A549 (cell line): ENCODE measurements around the gene CXXC1.

Experiments used
- BHLHE40 ChIP-seq: IDR thresholded peaks from 2 replicates; pipeline ENCODE4 v1.6.1; 2012; ENCODE audit warnings: low read depth, low read length, inconsistent platforms
- EP300 ChIP-seq, 2 experiments: fragments of >200 bp; sonication (Bioruptor Twin); formaldehyde crosslinking; IDR thresholded peaks; 2 replicates in 1 of 2; 3 replicates in 1 of 2; pipeline ENCODE4 v1.6.1; 2016 to 2017
- MYC ChIP-seq: IDR thresholded peaks from 2 replicates; pipeline ENCODE4 v1.6.1; 2012; ENCODE audit warnings: mild to moderate bottlenecking, inconsistent platforms, low read length, improper control_type of control experiment, borderline replicate concordance
- NFE2L2 ChIP-seq: fragments of 150-350 bp; conservative IDR thresholded peaks from 2 replicates; pipeline ENCODE4 v1.6.1; 2014; ENCODE audit warnings: low read length
- POLR2A ChIP-seq: IDR thresholded peaks from 2 replicates; pipeline ENCODE4 v1.6.1; 2012; ENCODE audit warnings: mild to moderate bottlenecking, low read length
- RAD21 ChIP-seq, 2 experiments: fragments of >200 bp in 1 of 2; sonication (Bioruptor Twin) in 1 of 2; formaldehyde crosslinking in 1 of 2; IDR thresholded peaks in 1 of 2; conservative IDR thresholded peaks in 1 of 2; 2 replicates in 1 of 2; 3 replicates in 1 of 2; pipeline ENCODE4 v1.6.1; 2012 to 2018; ENCODE audit warnings: inconsistent platforms in 1 of 2
- REST ChIP-seq: fragments of 200-600 bp; sonication (generic); IDR thresholded peaks from 2 replicates; pipeline ENCODE4 v1.6.1; 2016; ENCODE audit warnings: antibody characterized with exemption, mild to moderate bottlenecking, moderate library complexity
- RNF2 ChIP-seq: fragments of 200-600 bp; sonication (generic); IDR thresholded peaks from 2 replicates; pipeline ENCODE4 v1.6.1; 2016; ENCODE audit warnings: low read depth, mild to moderate bottlenecking, antibody characterized with exemption, moderate library complexity, borderline replicate concordance
- SMC3 ChIP-seq: fragments of >200 bp; sonication (Bioruptor Twin); formaldehyde crosslinking; IDR thresholded peaks from 3 replicates; pipeline ENCODE4 v1.6.1; 2018; ENCODE audit warnings: inconsistent platforms
- TF ChIP-seq, protein P1 (sequence below): fragments of >200 bp; sonication (Bioruptor Twin); formaldehyde crosslinking; IDR thresholded peaks from 3 replicates; pipeline ENCODE4 v1.5.1; 2016

- TF ChIP-seq EP300 (IDR thresholded peaks at IDR 0.05), result no peak
- TF ChIP-seq MYC, result no peak
- no peak for TF ChIP-seq REST
- TF ChIP-seq SMC3, result no peak
- TF ChIP-seq POLR2A, result no peak
- TF ChIP-seq NFE2L2, result no peak
- TF ChIP-seq BHLHE40, result no peak
- TF ChIP-seq, protein P1, sequence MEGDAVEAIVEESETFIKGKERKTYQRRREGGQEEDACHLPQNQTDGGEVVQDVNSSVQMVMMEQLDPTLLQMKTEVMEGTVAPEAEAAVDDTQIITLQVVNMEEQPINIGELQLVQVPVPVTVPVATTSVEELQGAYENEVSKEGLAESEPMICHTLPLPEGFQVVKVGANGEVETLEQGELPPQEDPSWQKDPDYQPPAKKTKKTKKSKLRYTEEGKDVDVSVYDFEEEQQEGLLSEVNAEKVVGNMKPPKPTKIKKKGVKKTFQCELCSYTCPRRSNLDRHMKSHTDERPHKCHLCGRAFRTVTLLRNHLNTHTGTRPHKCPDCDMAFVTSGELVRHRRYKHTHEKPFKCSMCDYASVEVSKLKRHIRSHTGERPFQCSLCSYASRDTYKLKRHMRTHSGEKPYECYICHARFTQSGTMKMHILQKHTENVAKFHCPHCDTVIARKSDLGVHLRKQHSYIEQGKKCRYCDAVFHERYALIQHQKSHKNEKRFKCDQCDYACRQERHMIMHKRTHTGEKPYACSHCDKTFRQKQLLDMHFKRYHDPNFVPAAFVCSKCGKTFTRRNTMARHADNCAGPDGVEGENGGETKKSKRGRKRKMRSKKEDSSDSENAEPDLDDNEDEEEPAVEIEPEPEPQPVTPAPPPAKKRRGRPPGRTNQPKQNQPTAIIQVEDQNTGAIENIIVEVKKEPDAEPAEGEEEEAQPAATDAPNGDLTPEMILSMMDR, result no peak
- no peak for TF ChIP-seq RNF2
- TF ChIP-seq RAD21 (conservative IDR thresholded peaks at IDR 0.05 in 1 of 2, IDR thresholded peaks at IDR 0.05 in 1 of 2), result no peak
Observed at GRCh38 chr18:50286391-50287027, 983 bp downstream of the CXXC1 start.
